ENCODE results near the gene SPR.

DNA sequence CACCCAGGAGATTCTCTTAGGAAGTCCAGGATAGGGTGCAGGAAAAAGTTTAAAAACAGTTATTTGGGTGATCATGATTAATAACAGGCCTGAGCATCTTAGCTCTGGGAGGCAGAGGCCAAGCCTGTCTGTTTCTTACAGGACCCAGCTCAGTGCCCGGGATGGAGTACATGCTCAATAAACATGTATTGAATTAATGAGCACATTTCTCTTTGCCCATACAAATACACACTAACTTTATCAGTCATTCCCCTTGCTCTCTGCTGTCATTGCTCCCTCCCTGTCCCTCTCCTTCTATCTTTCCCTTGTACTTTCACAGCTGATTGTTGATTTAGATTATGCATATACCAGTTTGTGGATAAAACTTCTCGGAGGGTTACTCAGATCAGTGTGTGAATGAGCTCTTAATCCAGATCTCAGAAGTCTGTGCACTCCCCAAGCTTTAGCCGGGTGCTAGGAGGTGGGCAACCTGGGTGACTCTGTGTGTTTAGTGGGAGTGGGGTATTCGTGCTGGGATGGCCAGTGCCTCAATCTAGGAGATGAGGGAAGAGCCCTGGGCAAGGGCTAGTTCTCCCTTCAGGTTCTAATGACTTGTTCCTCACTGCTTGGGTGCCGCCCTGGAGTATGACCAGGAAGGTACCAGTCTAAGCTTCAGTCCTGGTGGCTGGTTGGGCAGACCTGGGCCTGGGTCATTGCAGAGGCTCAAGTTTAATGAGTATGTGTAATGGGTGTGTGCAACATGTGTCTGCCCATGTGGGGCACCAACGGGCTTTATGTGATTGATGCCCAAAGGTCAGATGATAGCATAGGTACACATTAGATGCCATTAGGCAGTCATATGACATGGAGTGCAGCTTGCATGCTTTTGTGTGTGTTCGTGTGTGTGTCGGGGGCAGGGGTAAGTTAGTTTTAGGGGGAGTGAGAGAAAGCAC is 40.7 kb downstream of the SPR start:
- TF ChIP-seq CTCF (IDR thresholded peaks at IDR 0.05; ENCODE audit: low read length) = no peak
- no peak for TF ChIP-seq EZH2 (IDR thresholded peaks at IDR 0.05; ENCODE audit: borderline replicate concordance, low read length)

Data from OCI-LY1 (cell line).